ENCODE results near the gene ELOB.

The ELOB gene

GRCh38 chr16:2792940-2793339, 15.9 kb upstream of the ELOB start:
- Mint-ChIP-seq H3K9me3 (no peaks in the 10 kb centered on the region), H3K4me1 (no peaks in the 10 kb centered on the region), H3K27me3 (peaks cover 47% of the 10 kb centered on the region), H3K27ac (no peak overlapping the region), H3K4me3 (no peak overlapping the region)
- DNase-seq (no peak), ATAC-seq (no peak)

- Mint-ChIP-seq H3K4me3 (no peak overlapping the region), H3K27ac (no peak overlapping the region), H3K4me1 (peaks cover 11% of the 10 kb centered on the region), H3K9me3 (no peaks in the 10 kb centered on the region), H3K27me3 (peaks cover 51% of the 10 kb centered on the region)
- no peak for DNase-seq
- ATAC-seq, result no peak
These were observed 14.1 kb upstream of the ELOB start for GRCh38 chr16:2791174-2791573.

- H3K27me3 Mint-ChIP-seq, result peaks cover 46% of the 10 kb centered on the region
- no peak overlapping the region for H3K4me3 Mint-ChIP-seq
- peaks cover 17% of the 10 kb centered on the region for H3K4me1 Mint-ChIP-seq
- H3K9me3 Mint-ChIP-seq, result no peaks in the 10 kb centered on the region
- ATAC-seq, result no peak
- no peak for DNase-seq
- H3K27ac Mint-ChIP-seq, result no peak overlapping the region
These were observed 13.6 kb upstream of the ELOB start for GRCh38 chr16:2790631-2791030.

- Mint-ChIP-seq H3K27me3 (peaks cover 36% of the 10 kb centered on the region), H3K27ac (no peak overlapping the region), H3K9me3 (no peaks in the 10 kb centered on the region), H3K4me3 (peak overlapping the region; percentile 2 to 37), H3K4me1 (peaks cover 30% of the 10 kb centered on the region)
- ATAC-seq (no peak), DNase-seq (no peak)
These were observed 10.9 kb upstream of the ELOB start for GRCh38 chr16:2787961-2788360.

- Mint-ChIP-seq H3K4me1 (peaks cover 30% of the 10 kb centered on the region), H3K9me3 (no peaks in the 10 kb centered on the region), H3K27me3 (peaks cover 36% of the 10 kb centered on the region), H3K27ac (no peak within 1 kb of the TSS), H3K4me3 (peak within 1 kb of the TSS; percentile 56 to 74)
- ATAC-seq, result no peak
- no peak for DNase-seq
These were observed 10.3 kb upstream of the ELOB start, which contains the start of gene PRSS33 for GRCh38 chr16:2787406-2787805. TSS of gene PRSS33 (minus strand) at chr16:2787560. CDS start at chr16:2786547, 1,013 bp downstream.

GRCh38 chr16:2786826-2787151, 9.7 kb upstream of the ELOB start:
- ATAC-seq (no peak), DNase-seq (no peak)
- H3K4me1 Mint-ChIP-seq, result peaks cover 30% of the 10 kb centered on the region
- H3K27ac Mint-ChIP-seq, result no peak overlapping the region
- no peak overlapping the region for H3K4me3 Mint-ChIP-seq
- peaks cover 31% of the 10 kb centered on the region for H3K27me3 Mint-ChIP-seq
- H3K9me3 Mint-ChIP-seq, result no peaks in the 10 kb centered on the region

GRCh38 chr16:2786061-2786825, 9.2 kb upstream of the ELOB start:
- H3K27me3 Mint-ChIP-seq, result peaks cover 26% of the 10 kb centered on the region
- DNase-seq (no peak), ATAC-seq (no peak)
- H3K4me3 Mint-ChIP-seq, result peak overlapping the region; percentile 56 to 74
- no peak overlapping the region for H3K27ac Mint-ChIP-seq
- H3K4me1 Mint-ChIP-seq, result peaks cover 30% of the 10 kb centered on the region
- H3K9me3 Mint-ChIP-seq, result no peaks in the 10 kb centered on the region

GRCh38 chr16:2785101-2785991, 8.3 kb upstream of the ELOB start:
- ATAC-seq (peak; percentile 75), DNase-seq (peak; percentile 54 to 58)
- peak overlapping the region; percentile 90 to 94 for H3K4me3 Mint-ChIP-seq
- peak overlapping the region; percentile 93 to 94 for H3K27ac Mint-ChIP-seq
- H3K9me3 Mint-ChIP-seq, result no peaks in the 10 kb centered on the region
- H3K4me1 Mint-ChIP-seq, result peaks cover 30% of the 10 kb centered on the region
- peaks cover 17% of the 10 kb centered on the region for H3K27me3 Mint-ChIP-seq

- Mint-ChIP-seq H3K4me1 (peaks cover 36% of the 10 kb centered on the region), H3K27me3 (peaks cover 11% of the 10 kb centered on the region), H3K27ac (peak overlapping the region; percentile 93 to 94), H3K9me3 (no peaks in the 10 kb centered on the region), H3K4me3 (peak overlapping the region; percentile 90 to 94)
- DNase-seq (no peak), ATAC-seq (peak; percentile 66)
These were observed 7.4 kb upstream of the ELOB start for GRCh38 chr16:2784358-2785100.

- Mint-ChIP-seq H3K4me3 (peak overlapping the region; percentile 35 to 94), H3K27me3 (peaks cover 11% of the 10 kb centered on the region), H3K4me1 (peaks cover 44% of the 10 kb centered on the region), H3K9me3 (no peaks in the 10 kb centered on the region), H3K27ac (no peak overlapping the region)
- ATAC-seq (no peak), DNase-seq (no peak)
These were observed 6.7 kb upstream of the ELOB start for GRCh38 chr16:2783581-2784357.

GRCh38 chr16:2782583-2783351, 5.7 kb upstream of the ELOB start:
- no peak overlapping the region for H3K4me3 Mint-ChIP-seq
- H3K4me1 Mint-ChIP-seq, result peaks cover 51% of the 10 kb centered on the region
- ATAC-seq (no peak), DNase-seq (no peak)
- H3K27me3 Mint-ChIP-seq, result peaks cover 5% of the 10 kb centered on the region
- H3K27ac Mint-ChIP-seq, result no peak overlapping the region
- H3K9me3 Mint-ChIP-seq, result no peaks in the 10 kb centered on the region

GRCh38 chr16:2779978-2780898, 3.2 kb upstream of the ELOB start:
- peak overlapping the region in 1 of 2 donors; percentile 29 for H3K4me3 Mint-ChIP-seq

GRCh38 chr16:2779151-2779920, 2.3 kb upstream of the ELOB start:
- peak overlapping the region; percentile 91 to 96 for H3K4me3 Mint-ChIP-seq
- H3K4me1 Mint-ChIP-seq, result peaks cover 48% of the 10 kb centered on the region
- DNase-seq (no peak), ATAC-seq (no peak)
- no peaks in the 10 kb centered on the region for H3K27me3 Mint-ChIP-seq
- no peak overlapping the region for H3K27ac Mint-ChIP-seq
- H3K9me3 Mint-ChIP-seq, result no peaks in the 10 kb centered on the region

More at GRCh38 chr16:2779978-2780898, 3.2 kb upstream of the ELOB start:
- no peak for DNase-seq
- Mint-ChIP-seq H3K27me3 (no peaks in the 10 kb centered on the region), H3K9me3 (no peaks in the 10 kb centered on the region), H3K4me1 (peaks cover 49% of the 10 kb centered on the region), H3K27ac (peak overlapping the region in 1 of 2 donors; percentile 19)
- ATAC-seq, result no peak

Measured in stimulated activated naive CD8-positive, alpha-beta T cell treated with anti-CD3 and anti-CD28 coated beads, Interleukin-15, amount 100 ng/mL, for 72 hours (primary cell).